22Rv1 (cell line): ENCODE data around the gene CACNG4.

ENCODE experiments used
- H3K27ac ChIP-seq: fragments of 450-650 bp; 2 replicates; pipeline ENCODE4 v1.5.1; 2017
- CTCF ChIP-seq: fragments of 450-650 bp; IDR thresholded peaks from 2 replicates; pipeline ENCODE4 v1.5.1; 2017; ENCODE audit warnings: mild to moderate bottlenecking
- ZFX ChIP-seq: fragments of 450-650 bp; IDR thresholded peaks from 2 replicates; pipeline ENCODE4 v1.6.1; 2017; ENCODE audit warnings: antibody characterized with exemption, borderline replicate concordance

Gene CACNG4

GRCh38 chr17:66963521-66963908 is 992 bp upstream of the CACNG4 start:
- no peak overlapping the region for H3K27ac ChIP-seq
- no peak for TF ChIP-seq CTCF
- TF ChIP-seq ZFX, result no peak

DNA sequence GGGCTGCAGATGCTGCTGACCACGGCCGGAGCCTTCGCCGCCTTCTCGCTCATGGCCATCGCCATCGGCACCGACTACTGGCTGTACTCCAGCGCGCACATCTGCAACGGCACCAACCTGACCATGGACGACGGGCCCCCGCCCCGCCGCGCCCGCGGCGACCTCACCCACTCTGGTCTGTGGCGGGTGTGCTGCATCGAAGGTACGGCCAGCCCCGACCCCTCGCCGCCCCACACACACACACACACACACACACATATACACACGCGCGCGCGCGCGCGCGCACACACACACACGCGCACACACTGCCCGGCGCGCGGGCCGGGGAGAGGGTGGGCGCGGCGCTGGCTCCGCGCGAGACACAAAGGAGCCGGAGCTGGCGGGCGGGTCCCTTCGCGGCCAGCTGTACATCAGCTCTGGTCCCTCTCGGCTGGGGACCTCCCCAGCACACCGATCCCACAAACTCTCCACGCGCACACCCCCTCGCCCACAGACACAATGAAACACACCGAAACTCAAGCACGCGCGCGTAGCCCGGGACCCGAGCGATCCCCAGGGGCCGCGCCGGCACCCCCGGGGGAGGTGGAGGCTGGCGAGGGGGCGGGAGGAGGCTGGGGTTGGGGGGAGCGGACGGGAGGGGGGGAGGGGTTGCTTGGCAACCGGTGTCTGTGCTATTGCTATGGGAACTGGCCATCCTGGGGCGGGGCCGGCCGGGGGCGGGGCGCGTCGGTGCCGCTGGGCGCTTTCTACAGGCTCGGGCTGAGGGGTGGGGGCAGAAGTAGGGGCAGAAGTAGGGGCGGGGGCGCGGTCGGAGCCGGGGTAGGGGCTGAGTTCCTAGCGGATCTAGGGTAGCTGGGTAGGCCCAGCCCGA is 658 bp downstream of the CACNG4 start:
- H3K27ac ChIP-seq, result no peak overlapping the region

GRCh38 chr17:66965801-66966262 is 1.3 kb downstream of the CACNG4 start:
- no peak overlapping the region for H3K27ac ChIP-seq

More for the DNA sequence above, 658 bp downstream of the CACNG4 start:
- no peak for TF ChIP-seq ZFX
- no peak for TF ChIP-seq CTCF

GRCh38 chr17:66966298-66966697 is 1.8 kb downstream of the CACNG4 start:
- TF ChIP-seq ZFX (no peak), CTCF (no peak)
- H3K27ac ChIP-seq, result no peak overlapping the region

More at GRCh38 chr17:66965801-66966262, 1.3 kb downstream of the CACNG4 start:
- TF ChIP-seq CTCF (no peak), ZFX (no peak)

DNA sequence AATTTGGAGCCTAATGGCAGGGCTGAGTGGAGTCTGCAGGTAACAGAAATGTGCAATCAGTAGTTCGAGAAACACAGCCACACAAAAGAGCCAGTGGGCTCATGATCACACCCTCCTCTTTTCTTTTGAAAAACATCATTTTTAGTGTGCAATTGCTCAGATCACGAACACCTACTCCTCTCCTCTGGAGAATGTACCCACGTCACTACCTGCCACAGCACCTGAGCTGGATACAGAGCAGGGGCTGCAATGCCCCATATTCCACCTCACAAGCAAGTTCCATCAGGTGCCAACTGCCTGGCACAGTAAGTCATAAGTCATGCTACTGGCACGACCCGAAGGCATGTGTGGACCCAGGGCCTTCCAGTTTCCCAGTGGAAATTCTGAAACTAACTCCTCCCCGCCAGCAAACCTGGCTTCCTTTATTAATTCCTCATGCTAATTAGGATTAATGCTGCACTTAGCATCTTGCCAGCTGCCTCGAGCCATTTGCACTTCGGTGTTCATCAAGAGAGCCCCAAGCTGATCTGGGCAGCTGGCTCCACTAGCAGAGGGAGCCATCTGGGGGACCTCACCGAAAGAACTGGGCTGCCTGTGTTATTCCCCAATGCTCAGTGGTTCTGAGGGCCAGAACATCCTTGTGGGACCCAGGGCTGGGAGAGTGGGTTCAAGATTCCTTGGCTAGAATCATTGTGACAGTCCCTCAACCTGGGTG is 2.4 kb downstream of the CACNG4 start:
- no peak overlapping the region for H3K27ac ChIP-seq
- TF ChIP-seq CTCF (no peak), ZFX (no peak)

GRCh38 chr17:66967837-66968543 is 3.5 kb downstream of the CACNG4 start:
- H3K27ac ChIP-seq, result no peak overlapping the region

More at GRCh38 chr17:66967837-66968543, 3.5 kb downstream of the CACNG4 start:
- TF ChIP-seq ZFX, result no peak
- no peak for TF ChIP-seq CTCF
